H1 (cell line): ENCODE data around the gene SLC13A2. TPM values are rescaled to one million over a fixed set of nuclear protein-coding genes. Genes with fewer than 3 reads are reported as not detected.

Experiments used
- CTCF ChIA-PET: fragments of 300-600 bp; sonication (Branson Sonifier 250); formaldehyde crosslinking; loops from one replicate; lab custom pipeline; 2021; ENCODE audit not compliant: partially characterized antibody; lab: Charles Lee
- POLR2A ChIA-PET: fragments of 300-600 bp; sonication (Branson Sonifier 250); formaldehyde crosslinking; loops from one replicate; lab custom pipeline; 2021; ENCODE audit warnings: inconsistent platforms; ENCODE audit not compliant: partially characterized antibody; lab: Charles Lee
- DNase-seq, 2 experiments: peaks; one replicate each; pipeline versions ENCODE4 v3.0.0 to v3.0.0-alpha.2; 2010 to 2022; ENCODE audit warnings: low spot score in 2 of 2, low read depth in 1 of 2, mixed read lengths in 1 of 2
- FAIRE-seq: peaks from 2 replicates; lab custom pipeline; 2011; peaks lifted over from hg19 to GRCh38; lab: Jason Lieb, UNC
- H2AFZ ChIP-seq: 2 replicates; pipeline ENCODE4 v1.8.1; 2012; ENCODE audit warnings: low read length, inconsistent platforms
- H2AK5ac ChIP-seq: 2 replicates; pipeline ENCODE4 v1.6.1; 2013; ENCODE audit warnings: low read depth, low read length
- H2BK120ac ChIP-seq: replicated peaks from 2 replicates; pipeline ENCODE3; 2013; ENCODE audit warnings: low read depth, low read length, inconsistent platforms
- H2BK12ac ChIP-seq: 2 replicates; pipeline ENCODE4 v1.6.1; 2013; ENCODE audit warnings: low read depth, low read length
- H2BK15ac ChIP-seq: 2 replicates; pipeline ENCODE4 v1.6.1; 2013; ENCODE audit warnings: low read length
- H2BK20ac ChIP-seq: 2 replicates; pipeline ENCODE4 v1.6.1; 2013; ENCODE audit warnings: low read length
- H2BK5ac ChIP-seq: 2 replicates; pipeline ENCODE4 v1.6.1; 2013; ENCODE audit warnings: low read depth, low read length
- H3K14ac ChIP-seq: 2 replicates; pipeline ENCODE4 v1.6.1; 2013; ENCODE audit warnings: inconsistent platforms; ENCODE audit not compliant: insufficient read length
- H3K18ac ChIP-seq: 2 replicates; pipeline ENCODE4 v1.6.1; 2013; ENCODE audit warnings: low read length; ENCODE audit errors: extremely low read depth
- H3K23ac ChIP-seq: 2 replicates; pipeline ENCODE4 v1.6.1; 2013; ENCODE audit warnings: inconsistent platforms; ENCODE audit not compliant: insufficient read length
- H3K23me2 ChIP-seq: 2 replicates; pipeline ENCODE4 v1.6.1; 2013; ENCODE audit warnings: low read depth, low read length
- H3K27ac ChIP-seq: 2 replicates; pipeline ENCODE4 v1.6.1; 2011; ENCODE audit warnings: low read depth, low read length, inconsistent platforms
- H3K27me3 ChIP-seq, 4 experiments: replicated peaks in 1 of 4; 1 replicate in 1 of 4; 2 replicates in 3 of 4; pipeline versions ENCODE4 v1.6.1 to v1.8.1; 2011 to 2013; ENCODE audit warnings: low read length in 3 of 4, mild to moderate bottlenecking in 3 of 4, inconsistent platforms in 2 of 4, mixed read lengths in 2 of 4, moderate library complexity in 1 of 4; ENCODE audit not compliant: control insufficient read depth in 3 of 4, insufficient read depth in 3 of 4; ENCODE audit errors: extremely low read depth in 1 of 4
- H3K36me3 ChIP-seq, 4 experiments: 2 replicates each; pipeline versions ENCODE4 v1.6.1 to v1.8.1; 2011 to 2013; ENCODE audit warnings: mild to moderate bottlenecking in 4 of 4, low read length in 3 of 4, moderate library complexity in 2 of 4, control low read depth in 1 of 4, inconsistent platforms in 1 of 4; ENCODE audit not compliant: insufficient read depth in 4 of 4, control insufficient read depth in 2 of 4
- H3K4ac ChIP-seq: replicated peaks from 2 replicates; pipeline ENCODE3; 2013; ENCODE audit warnings: low read length, low read depth, mixed read lengths, inconsistent platforms; ENCODE audit not compliant: insufficient read length
- H3K4me1 ChIP-seq, 4 experiments: replicated peaks in 1 of 4; 1 replicate in 1 of 4; 2 replicates in 3 of 4; pipeline versions ENCODE4 v1.6.1 to v1.8.1; 2011 to 2013; ENCODE audit warnings: low read length in 3 of 4, inconsistent platforms in 2 of 4, mixed read lengths in 1 of 4; ENCODE audit not compliant: insufficient read depth in 4 of 4, control insufficient read depth in 3 of 4
- H3K4me2 ChIP-seq, 2 experiments: 2 replicates each; pipeline versions ENCODE4 v1.6.1 to v1.8.1; 2011 to 2013; ENCODE audit warnings: low read depth in 2 of 2, low read length in 2 of 2, control low read depth in 1 of 2, inconsistent platforms in 1 of 2, mild to moderate bottlenecking in 1 of 2; ENCODE audit not compliant: insufficient read depth in 1 of 2
- H3K4me3 ChIP-seq, 4 experiments: fragments of 200-600, 300-600 bp in 1 of 4; sonication (generic), shearing (Covaris generic), sonication (Bioruptor Twin) in 1 of 4; 2 replicates each; pipeline versions ENCODE4 v1.5.1 to v1.8.1; 2011 to 2016; ENCODE audit warnings: low read length in 4 of 4, low read depth in 3 of 4, control low read depth in 2 of 4, inconsistent platforms in 2 of 4, mild to moderate bottlenecking in 2 of 4, mixed read lengths in 1 of 4, moderate library complexity in 1 of 4; ENCODE audit not compliant: insufficient read depth in 2 of 4; ENCODE audit errors: extremely low read depth in 1 of 4
- H3K56ac ChIP-seq: replicated peaks from 2 replicates; pipeline ENCODE3; 2013; ENCODE audit warnings: low read depth, mild to moderate bottlenecking, mixed read lengths, low read length, inconsistent platforms; ENCODE audit not compliant: insufficient read length
- H3K79me1 ChIP-seq: 2 replicates; pipeline ENCODE4 v1.6.1; 2013; ENCODE audit warnings: low read depth, low read length, control low read depth
- H3K79me2 ChIP-seq, 2 experiments: 2 replicates each; pipeline versions ENCODE4 v1.6.1 to v1.8.1; 2012 to 2013; ENCODE audit warnings: low read length in 2 of 2, mild to moderate bottlenecking in 2 of 2, inconsistent platforms in 1 of 2; ENCODE audit not compliant: insufficient read depth in 2 of 2, control insufficient read depth in 1 of 2
- H3K9ac ChIP-seq, 4 experiments: replicated peaks in 1 of 4; 1 replicate in 1 of 4; 2 replicates in 3 of 4; pipeline versions ENCODE4 v1.6.1 to v1.8.1; 2011 to 2013; ENCODE audit warnings: low read depth in 3 of 4, low read length in 3 of 4, control low read depth in 2 of 4, mild to moderate bottlenecking in 2 of 4, moderate library complexity in 2 of 4, inconsistent platforms in 1 of 4; ENCODE audit errors: extremely low read depth in 1 of 4
- H3K9me3 ChIP-seq, 2 experiments: 2 replicates each; pipeline versions ENCODE4 v1.6.1 to v1.8.1; 2012 to 2013; ENCODE audit warnings: mild to moderate bottlenecking in 2 of 2, moderate library complexity in 2 of 2, control low read depth in 1 of 2, inconsistent platforms in 1 of 2, low read depth in 1 of 2, low read length in 1 of 2, mixed read lengths in 1 of 2; ENCODE audit not compliant: insufficient read depth in 2 of 2
- H4K20me1 ChIP-seq, 2 experiments: replicated peaks in 1 of 2; 2 replicates each; pipeline versions ENCODE3 to v1.8.1; 2011 to 2013; ENCODE audit warnings: inconsistent platforms in 2 of 2, low read length in 2 of 2, mild to moderate bottlenecking in 1 of 2; ENCODE audit not compliant: insufficient read depth in 2 of 2, control insufficient read depth in 1 of 2
- H4K5ac ChIP-seq: 2 replicates; pipeline ENCODE4 v1.6.1; 2013; ENCODE audit warnings: low read length, low read depth, mixed read lengths, inconsistent platforms; ENCODE audit not compliant: insufficient read length
- H4K8ac ChIP-seq: 2 replicates; pipeline ENCODE4 v1.8.0; 2013; ENCODE audit warnings: mild to moderate bottlenecking, moderate library complexity, low read length, inconsistent platforms; ENCODE audit not compliant: insufficient read depth; ENCODE audit errors: extremely low read depth
- H4K91ac ChIP-seq: replicated peaks from 2 replicates; pipeline ENCODE3; 2013; ENCODE audit warnings: low read length, mixed read lengths, inconsistent platforms; ENCODE audit not compliant: insufficient read length
- CHD1 ChIP-seq: IDR thresholded peaks from 2 replicates; pipeline ENCODE4 v1.6.1; 2012; ENCODE audit warnings: low read depth, low read length, improper control_type of control experiment
- E2F6 ChIP-seq: IDR thresholded peaks from 2 replicates; pipeline ENCODE4 v1.6.1; 2012; ENCODE audit warnings: inconsistent platforms
- GTF2F1 ChIP-seq: IDR thresholded peaks from 2 replicates; pipeline ENCODE4 v1.6.1; 2012; ENCODE audit warnings: low read depth, low read length, improper control_type of control experiment, borderline replicate concordance
- NANOG ChIP-seq: IDR thresholded peaks from 2 replicates; pipeline ENCODE4 v1.6.1; 2011; ENCODE audit warnings: low read length, low read depth, mild to moderate bottlenecking, inconsistent platforms; ENCODE audit not compliant: insufficient read depth, poor library complexity, severe bottlenecking
- POLR2A ChIP-seq, 2 experiments: IDR thresholded peaks; 1 replicate in 1 of 2; 2 replicates in 1 of 2; pipeline ENCODE4 v1.6.1; 2011; ENCODE audit warnings: low read depth in 2 of 2, low read length in 2 of 2, mild to moderate bottlenecking in 2 of 2; ENCODE audit errors: control extremely low read depth in 1 of 2
- RAD21 ChIP-seq, 2 experiments: IDR thresholded peaks in 1 of 2; conservative IDR thresholded peaks in 1 of 2; 2 replicates each; pipeline ENCODE4 v1.6.1; 2011; ENCODE audit warnings: low read depth in 2 of 2, low read length in 2 of 2, improper control_type of control experiment in 1 of 2, inconsistent platforms in 1 of 2, mild to moderate bottlenecking in 1 of 2, moderate library complexity in 1 of 2
- RFX5 ChIP-seq: IDR thresholded peaks from 2 replicates; pipeline ENCODE4 v1.6.1; 2011; ENCODE audit warnings: low read depth, low read length, improper control_type of control experiment, borderline replicate concordance
- SIRT6 ChIP-seq: IDR thresholded peaks from one replicate; pipeline ENCODE4 v1.7.1; 2012; ENCODE audit warnings: low read length, inconsistent platforms
- SRF ChIP-seq: IDR thresholded peaks from 2 replicates; pipeline ENCODE4 v1.6.1; 2011; ENCODE audit warnings: mild to moderate bottlenecking, low read depth, low read length, moderate library complexity
- WGBS, 2 experiments: shearing (Covaris generic) in 1 of 2; methylation state at CpG; one replicate each; pipeline versions ENCODE4 v1.1.6 to v1.1.7; 2013 to 2015; ENCODE audit warnings: low lambda C conversion rate in 2 of 2, mixed read lengths in 2 of 2, inconsistent platforms in 1 of 2, low coverage in 1 of 2, missing lambda C conversion rate in 1 of 2; ENCODE audit not compliant: insufficient replicate concordance in 2 of 2, insufficient coverage in 1 of 2, insufficient read length in 1 of 2; ENCODE audit errors: extremely low coverage in 1 of 2, missing lambda C conversion rate in 1 of 2; 5-methylcytosine and 5-hydroxymethylcytosine counted together
- polyA plus RNA-seq, 7 experiments: library from polyadenylated mRNA; depleted of rRNA in 3 of 7; stranded (reverse) in 5 of 7; unstranded in 2 of 7; fragments of >200 nt in 5 of 7; fragments of 200-250 nt in 2 of 7; gene quantifications; 1 replicate in 5 of 7; 2 replicates in 1 of 7; 4 replicates in 1 of 7; pipeline versions ENCODE4 v1.2.1 to v1.2.3, GENCODE V29; 2011 to 2013; ENCODE audit warnings: missing spikeins in 2 of 7, mixed read lengths in 2 of 7
- total RNA-seq: library from RNA; stranded (reverse); fragmentation: NEBNext Ultra II Directional; extraction: Animal tissue kit (Norgen Biotek cat#: 25700); gene quantifications from 2 replicates; pipeline ENCODE4 v1.2.1, GENCODE V29; 2021

The SLC13A2 gene
- total and polyA plus RNA-seq, 2 of the 8 experiments (the other 6 are each of a cell fraction or from before 2014, with no cell fraction given), result not detected

DNA sequence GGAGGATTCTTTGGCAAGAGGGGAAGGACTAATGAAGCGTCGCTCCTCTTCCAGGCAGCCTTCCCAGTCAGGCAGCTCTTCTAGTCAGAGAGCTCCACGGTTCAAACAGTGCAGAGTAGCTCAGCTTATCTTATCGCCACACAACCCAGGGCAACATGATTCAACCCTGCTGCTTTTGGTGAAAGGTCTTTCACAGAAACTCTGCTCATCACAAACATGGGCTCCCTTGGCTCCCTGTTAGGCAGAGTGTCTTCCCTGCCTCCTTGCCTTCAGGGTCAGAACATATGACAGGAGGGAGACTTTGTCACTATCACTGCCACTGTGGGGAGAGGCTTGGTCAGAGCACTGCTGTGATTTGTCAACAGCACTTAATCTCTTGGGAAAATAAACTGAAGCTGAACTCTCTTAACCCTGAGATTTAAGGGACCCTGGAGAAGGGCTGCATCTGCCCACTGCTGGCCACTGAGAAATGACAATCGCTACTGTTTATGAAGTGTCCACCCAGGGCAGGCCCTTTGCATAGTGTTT is 6.9 kb upstream of the SLC13A2 start:
- DNase-seq (peak in 1 of 2 experiments; percentile 24), FAIRE-seq (no peak)
- no peak overlapping the region for H3K56ac ChIP-seq
- H3K23me2 ChIP-seq, result no peaks in the 10 kb centered on the region
- ChIA-PET POLR2A (interaction anchor here (1.0 kb wide), 1 partner anchor 99 kb away, joined by 3 read pairs; no protein-coding TSS in a partner anchor), CTCF (interaction anchor here (0.7 to 1.7 kb wide), 4 partner anchors 11 to 81 kb away, joined by 4 to 5 read pairs (median 5); no protein-coding TSS in a partner anchor)
- no peak overlapping the region for H2AK5ac ChIP-seq
- TF ChIP-seq GTF2F1 (no peak), SIRT6 (no peak), SRF (no peak), RAD21 (IDR thresholded peaks at IDR 0.05 in 1 of 2, conservative IDR thresholded peaks at IDR 0.05 in 1 of 2; ENCODE audit: low read depth in 2 of 2, low read length in 2 of 2) (no peak), RFX5 (no peak), E2F6 (no peak), POLR2A (IDR thresholded peaks at IDR 0.05; ENCODE audit: control extremely low read depth in 1 of 2, low read depth in 2 of 2, low read length in 2 of 2) (no peak), CHD1 (no peak), NANOG (no peak)
- no peak overlapping the region for H3K9ac ChIP-seq
- no peak overlapping the region for H4K5ac ChIP-seq
- no peak overlapping the region for H2BK5ac ChIP-seq
- WGBS, 2 experiments, result 77% methylated on average over 5 of the region's 5 CpGs; no CpG with 5 or more reads in 1 of the 2 experiments
- H2BK120ac ChIP-seq, result no peak overlapping the region
- no peaks in the 10 kb centered on the region; a peak in 1 of 7 replicates for H3K27me3 ChIP-seq
- no peak overlapping the region for H4K91ac ChIP-seq
- H2AFZ ChIP-seq, result no peak overlapping the region
- H3K18ac ChIP-seq, result no peak overlapping the region
- H3K79me1 ChIP-seq, result no peaks in the 10 kb centered on the region
- no peak overlapping the region for H3K27ac ChIP-seq
- no peak overlapping the region for H4K8ac ChIP-seq
- H2BK15ac ChIP-seq, result no peak overlapping the region
- H3K9me3 ChIP-seq, result no peaks in the 10 kb centered on the region
- no peak overlapping the region for H3K4ac ChIP-seq
- H2BK20ac ChIP-seq, result no peak overlapping the region
- no peak overlapping the region for H3K4me2 ChIP-seq
- H3K36me3 ChIP-seq, result no peaks in the 10 kb centered on the region
- no peak overlapping the region for H3K14ac ChIP-seq
- no peaks in the 10 kb centered on the region for H4K20me1 ChIP-seq
- H3K4me1 ChIP-seq, result peaks cover 0 to 3% (median under 1%) of the 10 kb centered on the region in 4 experiments; a peak in 1 of 7 replicates
- H3K79me2 ChIP-seq, result no peaks in the 10 kb centered on the region
- no peak overlapping the region for H3K4me3 ChIP-seq
- no peak overlapping the region for H3K23ac ChIP-seq
- H2BK12ac ChIP-seq, result no peak overlapping the region
